HepG2 (cell line): Measurements from ENCODE around the gene MOV10L1. TPM values are rescaled to one million over a fixed set of nuclear protein-coding genes. Genes with fewer than 3 reads are reported as not detected.

ENCODE experiments used
- E2F5 ChIP-seq: sonication (generic); formaldehyde crosslinking; conservative IDR thresholded peaks from 2 replicates; pipeline ENCODE4 v1.4.0; 2020; ENCODE audit warnings: missing genetic modification reagents
- FOXK2 ChIP-seq: fragments of 450-650 bp; IDR thresholded peaks from 2 replicates; pipeline ENCODE4 v1.6.1; 2016
- ISL2 ChIP-seq: sonication (generic); formaldehyde crosslinking; IDR thresholded peaks from 2 replicates; pipeline ENCODE4 v1.5.0; 2020; ENCODE audit warnings: missing genetic modification reagents
- KDM5A ChIP-seq: fragments of 200-600 bp; sonication (generic); IDR thresholded peaks from 2 replicates; pipeline ENCODE4 v1.7.0; 2018; ENCODE audit warnings: antibody characterized with exemption, mild to moderate bottlenecking, low read length, borderline replicate concordance
- MBNL3 ChIP-seq: fragments of 250-450 bp; sonication (Bioruptor Pico); conservative IDR thresholded peaks from 2 replicates; pipeline ENCODE4 v1.8.0; 2022; ENCODE audit warnings: mild to moderate bottlenecking, inconsistent platforms
- MNT ChIP-seq: fragments of 450-650 bp; IDR thresholded peaks from 2 replicates; pipeline ENCODE4 v1.6.1; 2016
- NFE2L2 ChIP-seq: fragments of 150-350 bp; IDR thresholded peaks from 2 replicates; pipeline ENCODE4 v1.6.1; 2014; ENCODE audit warnings: low read length
- NR2F2 ChIP-seq: IDR thresholded peaks from 2 replicates; pipeline ENCODE4 v1.6.1; 2012; ENCODE audit warnings: low read depth, inconsistent platforms, borderline replicate concordance
- TOE1 ChIP-seq: sonication (generic); formaldehyde crosslinking; IDR thresholded peaks from 2 replicates; pipeline ENCODE4 v1.4.0; 2020; ENCODE audit warnings: mild to moderate bottlenecking, missing genetic modification reagents
- YEATS4 ChIP-seq: sonication (generic); formaldehyde crosslinking; IDR thresholded peaks from 2 replicates; pipeline ENCODE4 v1.4.0; 2020; ENCODE audit warnings: missing genetic modification reagents, borderline replicate concordance
- ZBTB21 ChIP-seq: sonication (generic); formaldehyde crosslinking; IDR thresholded peaks from 2 replicates; pipeline ENCODE4 v1.4.0; 2020; ENCODE audit warnings: missing genetic modification reagents
- ZBTB3 ChIP-seq: sonication (generic); formaldehyde crosslinking; IDR thresholded peaks from 2 replicates; pipeline ENCODE4 v1.4.0; 2020; ENCODE audit warnings: low read depth, mild to moderate bottlenecking, moderate library complexity, missing genetic modification reagents, borderline replicate concordance
- ZHX2 ChIP-seq, 2 experiments: sonication (generic) in 1 of 2; formaldehyde crosslinking in 1 of 2; IDR thresholded peaks; 2 replicates each; pipeline versions ENCODE4 v1.6.1 to v1.9.0; 2014 to 2022; ENCODE audit warnings: antibody characterized with exemption in 1 of 2, borderline replicate concordance in 1 of 2, inconsistent platforms in 1 of 2, low read depth in 1 of 2, missing genetic modification reagents in 1 of 2
- ZMYM3 ChIP-seq: sonication (generic); formaldehyde crosslinking; IDR thresholded peaks from 2 replicates; pipeline ENCODE4 v1.5.1; 2020; ENCODE audit warnings: mild to moderate bottlenecking, missing genetic modification reagents
- ZNF567 ChIP-seq: sonication (generic); formaldehyde crosslinking; IDR thresholded peaks from 2 replicates; pipeline ENCODE4 v1.8.1; 2023; ENCODE audit warnings: mild to moderate bottlenecking, missing genetic modification reagents, borderline replicate concordance
- ZNF570 ChIP-seq: sonication (generic); formaldehyde crosslinking; IDR thresholded peaks from 2 replicates; pipeline ENCODE4 v1.4.0; 2020; ENCODE audit warnings: mild to moderate bottlenecking, missing genetic modification reagents, borderline replicate concordance
- ZNF672 ChIP-seq: sonication (generic); formaldehyde crosslinking; IDR thresholded peaks from 2 replicates; pipeline ENCODE4 v1.8.1; 2022; ENCODE audit warnings: missing genetic modification reagents
- ZNF775 ChIP-seq: sonication (generic); formaldehyde crosslinking; IDR thresholded peaks from 2 replicates; pipeline ENCODE4 v1.4.0; 2020; ENCODE audit warnings: missing genetic modification reagents, mild to moderate bottlenecking, moderate library complexity, borderline replicate concordance
- polyA plus RNA-seq, 8 experiments: library from polyadenylated mRNA; depleted of rRNA in 3 of 8; stranded (reverse) in 7 of 8; unstranded in 1 of 8; fragments of >200 nt; fragmentation: Illumina TruSeq in 4 of 8; extraction: Trizol in 4 of 8; gene quantifications; 2 replicates each; pipeline versions ENCODE4 v1.2.1 to v1.2.3, GENCODE V29; 2011 to 2016; ENCODE audit warnings: low read depth in 4 of 8, missing spikeins in 1 of 8, mixed read lengths in 1 of 8; ENCODE audit not compliant: insufficient read depth in 1 of 8
- total RNA-seq, 5 experiments: library from RNA; depleted of rRNA; stranded (reverse); fragments of >200 nt; fragmentation: Illumina TruSeq; extraction: Trizol; gene quantifications; 2 replicates each; pipeline ENCODE4 v1.2.3, GENCODE V29; 2016; ENCODE audit warnings: low read depth in 1 of 5

Gene MOV10L1
- total and polyA plus RNA-seq, 2 of the 13 experiments (the other 11 are each of a cell fraction or from before 2014, with no cell fraction given) = 0.11 to 0.12 TPM

- 0 out of 2 replicates have a peak, but pooled peaks have one; percentile 44 for TF ChIP-seq ZHX2 (IDR thresholded peaks at IDR 0.05; ENCODE audit: low read depth)
- no peak for TF ChIP-seq ZHX2 (CRISPR knock-in tag; IDR thresholded peaks at IDR 0.05; ENCODE audit: borderline replicate concordance)
- no peak for TF ChIP-seq FOXK2
- no peak for TF ChIP-seq MNT
- TF ChIP-seq ZBTB21 (CRISPR knock-in tag) = no peak
- no peak for TF ChIP-seq ZNF570 (CRISPR knock-in tag)
- TF ChIP-seq NR2F2 = peak; percentile 86
- no peak for TF ChIP-seq ZNF672
- no peak for TF ChIP-seq MBNL3 (CRISPR knock-in tag)
- 0 out of 2 replicates have a peak, but pooled peaks have one; percentile 22 for TF ChIP-seq E2F5 (CRISPR knock-in tag)
- TF ChIP-seq ZBTB3 (CRISPR knock-in tag) = peak; percentile 96
- TF ChIP-seq ISL2 (CRISPR knock-in tag) = peak; percentile 42; the same call in 1 of the 2 replicates
- TF ChIP-seq KDM5A = no peak
- no peak for TF ChIP-seq ZNF567 (CRISPR knock-in tag)
- TF ChIP-seq YEATS4 = no peak
- TF ChIP-seq TOE1 (CRISPR knock-in tag) = no peak
- no peak for TF ChIP-seq NFE2L2
- TF ChIP-seq ZNF775 (CRISPR knock-in tag) = no peak
- TF ChIP-seq ZMYM3 (CRISPR knock-in tag) = no peak
These were observed 56.8 kb downstream of the MOV10L1 start (continued) for GRCh38 chr22:50146439-50147238.
